HG03521 (cell line): ENCODE data around the gene AMBP.

Experiments used
- ATAC-seq: cut with Tn5 transposase; IDR thresholded peaks from one replicate; pipeline ENCODE4 v1.9.1; 2021; ENCODE audit warnings: mild to moderate bottlenecking, moderate library complexity; ENCODE audit not compliant: unreplicated experiment

AMBP gene

DNA sequence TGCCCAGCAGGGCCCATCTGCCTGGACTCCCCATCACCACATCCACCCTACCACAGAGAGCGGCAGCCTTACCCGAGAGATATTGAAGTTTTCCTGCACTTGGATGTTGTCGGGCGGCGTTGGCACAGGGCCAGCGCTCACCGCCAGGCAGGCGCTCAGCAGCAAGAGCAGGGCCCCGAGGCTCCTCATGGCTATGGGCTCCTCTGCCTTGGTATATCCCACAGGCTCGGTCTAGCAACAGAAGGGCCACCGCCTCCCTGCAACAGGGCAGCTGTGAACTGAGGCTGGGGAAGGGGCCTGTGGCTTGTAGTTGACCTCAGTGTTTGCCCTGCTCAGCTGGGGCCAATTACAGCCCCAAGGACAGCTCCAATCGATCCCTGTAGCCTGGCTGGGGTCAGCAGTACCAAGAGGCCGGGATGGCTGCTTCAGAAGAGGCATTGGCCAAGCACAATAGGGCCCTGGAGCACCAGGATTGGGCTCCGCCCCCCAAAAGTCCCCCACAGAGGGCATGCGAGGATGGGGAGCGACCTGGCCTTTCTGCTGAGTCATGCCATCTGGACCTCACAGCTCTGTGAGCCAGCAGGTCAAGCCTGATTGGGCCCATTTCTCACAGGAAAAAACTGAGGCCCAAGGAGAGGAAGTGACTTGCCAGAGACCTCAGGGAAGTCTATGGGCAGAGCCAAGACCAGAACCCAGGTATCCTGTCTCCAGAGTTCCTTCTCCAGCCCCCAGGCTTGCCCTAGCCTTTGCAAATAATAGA is at the start of gene AMBP:
AMBP (minus strand) TSS at position 280 of the 760 bp plus-strand sequence; CDS start at position 189, 91 bp downstream.
- no peak for ATAC-seq

DNA sequence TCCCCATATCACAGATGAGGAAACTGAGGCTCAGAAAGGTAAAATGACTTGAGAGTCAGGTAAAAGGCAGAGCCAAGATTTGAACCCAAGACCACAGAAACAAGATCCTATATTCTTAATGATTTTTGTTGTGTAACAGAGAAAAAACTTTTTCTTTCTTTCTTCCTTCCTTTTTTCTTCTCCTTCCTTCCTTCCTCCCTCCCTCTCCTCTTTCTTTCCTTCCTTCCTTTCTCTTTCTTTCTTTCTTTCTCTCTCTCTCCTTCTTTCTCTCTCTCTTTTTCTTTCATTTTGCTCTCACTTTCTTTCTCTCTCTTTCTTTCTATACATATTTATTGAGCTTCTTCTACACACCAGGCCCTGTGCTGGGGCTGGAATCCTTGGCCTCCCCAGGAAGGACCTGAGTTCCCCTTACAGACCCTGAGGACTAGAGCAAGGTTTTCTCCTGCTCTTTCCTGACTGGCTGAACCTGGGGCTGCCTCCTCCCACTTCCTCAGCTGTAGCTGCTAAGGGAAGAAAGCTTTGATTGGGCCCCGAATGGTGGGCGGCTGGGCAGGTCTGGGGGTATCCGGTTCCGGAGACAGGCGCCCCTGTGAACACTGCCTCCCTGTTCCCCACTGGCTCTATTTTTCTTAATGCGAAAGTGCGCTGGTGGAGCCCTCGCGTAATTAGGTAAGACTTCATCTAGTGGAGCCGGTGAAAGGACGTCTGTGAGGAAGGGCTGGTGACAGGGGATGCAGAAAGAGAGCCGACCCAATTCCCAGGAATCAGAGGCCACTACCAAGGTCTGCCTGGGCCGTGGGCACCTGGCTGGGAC is 48.4 kb upstream of the AMBP start:
- no peak for ATAC-seq

DNA sequence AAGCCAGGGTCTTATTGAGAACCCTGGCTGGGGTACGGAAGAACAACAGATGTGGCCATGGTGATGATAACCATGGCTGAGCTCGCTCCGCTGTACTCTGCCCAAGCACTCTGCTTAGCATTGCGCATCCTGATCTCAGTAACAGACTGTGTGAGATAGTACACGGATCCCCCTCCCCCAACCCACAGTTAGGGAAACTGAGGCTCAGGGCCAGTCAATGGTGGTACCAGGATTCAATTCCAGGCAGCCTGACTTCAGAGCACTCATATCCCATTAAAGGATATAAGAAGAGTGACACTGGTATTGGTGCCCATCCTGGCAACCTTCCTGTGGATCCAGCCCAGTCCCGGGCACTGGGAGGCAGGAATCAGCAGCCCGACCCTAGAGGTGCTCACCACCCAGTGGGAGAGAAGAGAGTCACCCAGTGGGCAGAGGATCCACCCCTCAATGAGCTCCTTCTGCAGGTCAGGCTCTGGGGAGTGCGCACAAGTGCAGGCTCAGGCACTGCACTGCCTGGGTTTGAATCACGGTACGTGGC is 47.4 kb upstream of the AMBP start:
- ATAC-seq = no peak

DNA sequence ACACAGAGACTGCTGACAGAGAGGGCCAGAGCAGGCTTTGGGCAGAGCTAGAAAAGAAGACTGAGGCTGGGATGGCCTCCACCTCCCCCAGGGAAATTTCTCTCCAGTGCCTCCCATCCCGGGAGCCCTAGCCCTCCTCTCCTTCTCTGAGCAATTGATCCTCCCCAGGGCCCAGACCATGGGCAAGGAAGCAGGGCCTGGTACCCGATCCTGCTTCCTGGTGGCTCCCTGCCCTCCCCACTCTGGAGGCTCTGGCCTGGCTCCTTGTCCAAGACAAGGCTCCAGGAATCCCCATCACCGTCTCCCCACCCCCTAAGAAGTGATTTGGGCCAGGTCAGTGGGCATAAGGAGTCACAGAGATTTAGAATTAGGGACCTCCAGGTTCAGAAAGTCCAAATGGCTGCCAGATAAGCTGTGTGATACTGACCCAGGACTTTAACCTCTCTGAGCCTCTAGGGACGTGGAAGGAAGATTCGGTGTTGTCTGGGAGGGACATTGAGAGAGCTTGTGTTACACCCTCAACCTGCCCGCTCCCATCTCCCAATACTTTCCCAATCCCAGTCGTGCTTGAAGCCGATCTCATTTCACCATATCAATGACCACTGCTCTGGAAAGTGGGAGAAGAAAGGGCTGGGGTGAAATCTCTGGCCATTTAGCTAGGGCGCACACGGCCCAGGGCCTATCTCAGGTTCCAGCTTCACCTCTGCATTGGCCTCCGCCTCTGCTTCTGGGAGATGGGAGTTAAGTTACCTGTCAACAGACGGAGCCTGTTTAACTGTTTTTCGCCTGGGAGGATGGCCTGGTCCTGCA is 46.8 kb upstream of the AMBP start:
- ATAC-seq = no peak

DNA sequence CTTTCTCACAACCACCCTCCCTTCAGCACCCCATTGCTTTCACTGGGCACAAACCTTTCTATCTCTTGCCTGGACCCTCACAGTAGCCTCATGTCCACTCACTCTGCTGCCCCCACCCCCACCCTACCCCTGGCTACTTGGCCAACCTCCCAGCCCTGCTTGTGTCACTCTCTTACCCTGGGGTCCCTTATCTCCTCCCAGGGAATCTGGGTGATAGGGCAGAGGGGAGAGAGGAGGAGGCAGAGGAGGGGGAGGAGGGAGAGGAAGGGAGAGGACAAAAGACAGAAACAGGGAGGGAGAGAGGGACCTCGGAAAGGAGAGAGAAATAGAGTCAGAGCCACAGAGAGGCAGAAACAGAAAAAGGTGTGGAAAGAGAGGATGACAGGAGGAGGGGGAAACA is 46.0 kb upstream of the AMBP start:
- no peak for ATAC-seq

DNA sequence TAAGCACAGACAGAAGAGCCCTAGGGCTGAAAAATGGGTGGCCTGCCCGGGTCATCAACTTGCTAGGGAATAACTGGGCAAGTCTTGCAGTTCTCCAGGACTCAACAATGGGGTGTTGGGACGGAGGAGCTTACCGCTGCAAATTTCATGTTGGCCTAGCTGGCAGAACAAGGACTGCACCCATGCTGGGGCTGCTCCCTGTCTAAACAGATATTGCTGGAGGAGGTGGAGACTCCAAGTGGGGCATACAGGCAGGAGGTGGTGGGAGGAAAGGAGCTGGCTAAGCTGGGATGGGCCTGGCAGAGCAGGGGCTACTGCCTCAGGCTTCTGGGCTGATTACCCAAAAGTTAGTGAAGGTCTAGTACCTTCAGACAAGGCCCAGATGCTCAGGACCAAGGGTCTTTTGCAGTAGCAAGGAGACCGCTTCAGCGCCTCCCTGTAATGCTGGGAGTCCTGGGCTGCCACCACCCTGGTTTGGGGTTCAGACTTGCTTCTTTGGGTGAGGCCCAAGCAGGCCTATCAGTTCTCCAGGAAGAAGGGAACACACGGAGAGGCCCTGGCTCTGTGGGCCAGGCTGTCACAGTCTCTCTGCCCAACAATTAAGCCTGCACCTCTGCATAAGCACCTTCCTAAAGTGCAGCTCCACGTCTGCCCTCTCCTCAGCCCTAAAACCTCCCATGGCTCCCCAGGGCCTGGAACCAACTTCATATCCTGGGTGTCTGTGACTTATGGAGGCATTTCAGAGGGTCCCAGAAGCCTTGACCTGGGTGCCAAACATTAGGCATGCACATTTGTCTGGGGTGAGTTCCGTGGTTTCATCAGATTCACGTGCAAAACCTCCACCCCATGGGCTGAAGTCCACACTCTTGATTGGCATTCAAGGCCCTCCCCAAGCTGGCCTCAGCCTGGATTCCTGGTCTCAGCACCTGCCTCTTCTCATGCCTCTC is 45.2 kb upstream of the AMBP start:
- ATAC-seq = no peak

DNA sequence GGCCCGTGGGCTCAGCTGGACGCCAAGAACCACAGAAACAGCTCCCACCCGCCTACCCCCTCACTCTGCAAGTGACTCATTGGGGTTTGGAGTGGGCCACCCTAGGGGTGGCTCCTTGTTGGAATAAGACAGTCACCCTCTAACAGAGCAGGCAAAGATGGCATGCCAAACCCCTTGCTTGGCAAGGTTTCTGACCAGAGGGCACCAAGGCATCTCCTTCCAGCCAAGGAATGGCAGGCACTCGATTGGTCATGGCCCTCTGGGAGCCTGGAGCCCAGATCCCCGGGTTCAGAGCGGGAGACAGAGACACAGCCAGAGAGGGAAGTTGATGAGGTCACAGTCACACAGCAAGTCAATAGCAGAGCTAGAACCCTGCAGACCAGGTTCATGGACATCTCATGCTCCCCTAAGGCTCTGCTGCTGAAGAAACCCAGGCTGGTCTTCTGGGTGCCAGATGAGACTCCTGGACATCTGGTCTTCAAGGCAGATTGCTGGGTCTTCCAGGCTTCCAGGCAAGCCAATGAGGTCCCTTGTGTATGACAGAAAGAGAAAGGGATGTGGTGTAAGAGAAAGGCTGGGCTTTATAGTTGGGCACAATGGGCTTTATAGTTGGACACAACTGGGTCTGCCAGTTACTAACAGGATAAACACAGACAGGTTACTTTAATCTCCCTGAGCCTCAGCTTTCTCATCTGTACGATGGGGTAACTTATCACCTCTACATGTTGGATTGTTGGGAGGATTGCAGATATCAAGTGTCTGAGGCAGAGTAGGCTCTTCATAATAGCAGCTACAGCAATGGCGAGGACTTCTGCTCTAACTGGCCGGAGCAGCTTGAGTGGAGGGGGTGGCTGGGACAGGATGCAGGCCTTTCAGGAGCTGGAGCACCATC is 44.3 kb upstream of the AMBP start:
- ATAC-seq = no peak

DNA sequence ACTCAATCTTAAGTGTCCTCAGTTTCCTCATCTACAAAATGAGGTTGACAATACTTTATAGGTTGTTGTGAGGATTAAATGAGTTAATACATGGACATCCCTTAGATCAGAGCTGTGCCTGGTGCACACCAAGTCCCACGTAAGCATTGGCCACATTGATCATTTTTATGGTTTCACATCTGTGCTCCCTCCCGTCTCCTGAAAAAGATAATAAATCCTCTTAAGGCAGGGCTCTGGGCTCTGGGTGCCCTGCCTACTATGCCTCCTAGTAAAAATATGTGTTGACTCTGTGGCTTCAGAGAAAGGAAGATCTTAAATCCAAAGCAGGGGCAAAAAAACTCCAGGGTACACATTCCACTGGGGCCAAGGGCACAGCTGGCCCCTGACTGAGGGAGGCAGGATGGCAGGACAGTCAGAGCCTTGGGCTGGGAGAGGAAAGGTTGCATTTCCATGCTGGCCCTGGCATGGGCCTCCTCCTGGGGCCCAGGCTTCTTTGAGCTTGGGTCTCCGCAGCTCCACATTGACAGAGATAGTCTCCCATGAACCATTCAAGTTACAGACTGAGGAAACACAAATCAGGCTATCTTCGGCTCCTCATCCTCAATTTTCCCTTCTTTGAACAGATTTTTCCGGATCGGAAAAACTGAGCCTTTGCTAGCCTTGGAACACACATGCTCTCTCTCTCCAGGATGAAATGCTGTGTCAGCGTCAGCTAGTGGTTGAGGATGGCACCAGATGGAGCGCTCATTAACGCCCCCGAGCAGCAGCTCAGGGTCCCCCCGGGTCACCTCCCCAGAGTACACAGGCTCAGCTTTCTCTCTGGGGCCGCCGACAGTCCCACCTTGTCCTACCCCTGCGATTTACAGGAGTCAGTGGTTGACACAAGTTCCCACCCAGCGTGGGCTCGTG is 43.4 kb upstream of the AMBP start:
- ATAC-seq = no peak

DNA sequence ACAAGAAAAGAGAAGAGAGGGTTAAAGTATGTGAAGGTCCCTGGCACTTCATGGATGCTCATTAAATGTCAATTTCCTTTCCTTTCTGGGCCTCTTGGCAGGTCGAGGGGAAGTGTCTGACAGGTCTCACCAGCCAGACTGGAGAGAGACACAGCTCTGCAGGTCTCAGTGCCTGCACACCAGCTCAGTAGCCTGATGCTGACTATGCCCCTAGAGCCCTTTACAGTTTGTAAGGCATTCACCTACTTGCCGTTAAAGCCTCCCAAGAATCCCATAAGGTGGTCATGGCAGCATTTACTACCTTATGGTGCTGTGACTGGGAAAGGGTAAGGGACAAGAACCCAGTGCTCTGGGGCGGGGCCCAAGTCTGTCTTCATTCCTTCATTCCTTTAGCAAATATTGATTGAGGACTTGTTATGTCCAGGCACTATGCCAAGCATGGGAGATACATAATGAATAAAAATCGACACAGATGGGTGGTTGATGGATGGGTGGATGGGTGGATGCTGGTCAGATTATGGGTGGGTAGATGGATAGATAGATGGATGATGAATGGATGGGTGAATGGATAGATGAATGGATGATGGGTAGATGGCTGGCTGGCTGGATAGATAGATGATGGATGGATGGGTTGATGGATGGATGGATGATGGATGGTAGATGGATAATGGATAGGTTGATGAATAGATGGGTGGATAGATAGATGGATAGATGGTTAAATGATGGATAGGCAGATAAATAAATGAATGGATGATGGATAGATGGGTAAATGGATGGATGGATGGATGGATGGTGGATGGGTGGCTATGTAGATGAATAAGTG is 42.3 kb upstream of the AMBP start:
- ATAC-seq = no peak

DNA sequence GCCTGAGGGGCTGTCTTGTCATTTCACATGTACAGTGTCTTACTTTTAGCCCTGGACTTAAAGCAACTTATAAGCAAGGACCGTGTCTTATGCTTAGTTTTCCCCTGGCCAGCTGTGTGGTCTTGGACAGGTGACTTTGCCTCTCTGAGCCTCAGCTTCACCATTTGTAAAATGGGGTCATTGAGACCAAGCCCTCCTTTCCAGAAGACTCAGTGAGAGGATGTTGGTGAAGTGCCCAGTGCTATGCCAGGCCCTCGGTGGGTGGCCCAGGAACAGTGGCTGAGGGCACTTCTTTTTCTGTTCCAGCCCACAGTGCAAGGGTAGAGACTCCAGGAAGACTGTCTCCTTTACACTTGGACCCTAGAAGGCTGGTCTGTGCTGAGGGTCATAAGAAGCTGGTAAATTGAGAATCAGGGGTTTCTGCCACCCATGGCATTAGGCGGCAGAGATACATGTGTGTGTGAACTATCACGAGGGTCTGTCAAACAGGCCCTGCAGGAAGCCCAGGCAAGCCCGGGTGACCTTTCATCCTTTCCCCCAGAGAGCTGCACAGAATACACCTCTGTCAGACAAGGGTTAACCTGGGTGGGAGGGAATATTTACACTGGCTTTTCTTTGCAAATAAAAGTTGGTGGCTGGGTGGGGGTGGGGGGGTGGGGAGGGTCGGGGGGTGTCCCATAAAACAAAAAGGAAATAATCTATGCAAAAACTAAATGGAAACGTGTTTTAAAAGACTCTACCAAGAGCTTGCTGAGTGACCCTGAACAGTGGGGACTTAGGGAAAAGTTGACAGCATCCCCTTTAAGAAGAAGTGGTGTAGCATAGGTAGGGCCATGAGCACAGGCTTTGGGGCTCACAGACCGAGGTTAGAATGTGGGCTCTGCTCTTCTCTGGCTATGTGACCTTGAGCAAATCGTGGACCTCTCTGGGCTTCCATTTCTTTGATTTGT is 41.4 kb upstream of the AMBP start:
- no peak for ATAC-seq

DNA sequence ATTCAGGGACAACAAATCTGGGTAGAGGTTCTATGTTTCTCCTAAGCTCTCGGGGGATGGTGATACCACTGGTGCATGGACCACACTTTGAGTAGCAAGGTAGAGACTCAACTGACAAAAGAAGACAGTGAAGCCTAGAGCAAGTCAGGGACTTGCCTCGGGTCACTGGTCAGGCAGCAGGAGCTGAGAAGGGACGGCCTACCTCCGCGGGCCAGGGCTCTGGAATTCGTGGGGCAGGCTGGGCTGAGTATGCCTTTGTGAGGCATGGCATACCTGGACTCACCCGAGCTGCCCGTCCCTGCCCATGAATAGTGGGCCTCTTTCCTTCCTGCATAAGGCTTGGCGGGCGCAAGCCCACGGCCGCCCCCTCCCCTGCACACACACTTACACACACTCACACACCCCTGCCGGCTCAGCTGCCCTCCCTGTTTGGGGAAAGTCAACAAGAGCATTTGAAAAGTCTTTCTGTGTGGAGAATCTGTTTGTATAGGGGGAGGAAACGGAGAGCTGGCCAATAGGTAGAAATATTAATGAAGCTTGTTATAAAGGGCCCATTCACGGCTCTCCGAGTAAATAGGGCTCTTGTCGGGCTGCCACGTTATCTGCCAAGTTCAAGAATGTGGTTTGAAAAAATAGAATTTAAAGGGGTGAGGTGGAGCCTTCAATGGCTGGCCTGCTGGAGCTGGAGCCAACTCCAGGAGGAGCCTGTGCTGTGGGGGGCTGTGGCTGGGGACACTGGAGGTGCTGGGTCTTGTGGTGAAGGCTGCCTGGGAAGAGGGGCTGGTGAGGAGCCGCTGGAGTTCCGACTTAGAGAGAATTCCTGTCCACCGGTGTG is 40.1 kb upstream of the AMBP start:
- no peak for ATAC-seq

DNA sequence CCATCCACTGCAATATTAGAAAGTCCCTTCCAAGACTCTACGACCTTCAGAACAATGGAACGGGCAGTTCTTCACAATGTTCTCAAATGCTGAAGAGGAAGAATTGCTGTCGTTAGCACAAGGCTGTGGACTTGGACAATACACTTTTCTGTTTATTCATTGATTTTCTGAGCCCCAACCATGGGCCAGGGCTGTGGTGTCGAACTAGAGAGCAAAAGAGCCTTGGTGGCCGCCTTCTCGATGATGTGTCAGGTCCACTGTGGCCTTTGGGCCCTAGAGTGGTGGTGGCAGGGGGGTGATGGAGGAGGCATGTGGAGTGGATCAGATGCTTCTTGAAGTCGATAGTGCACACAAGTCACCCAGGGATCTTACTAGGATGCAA is 39.5 kb upstream of the AMBP start:
- no peak for ATAC-seq

DNA sequence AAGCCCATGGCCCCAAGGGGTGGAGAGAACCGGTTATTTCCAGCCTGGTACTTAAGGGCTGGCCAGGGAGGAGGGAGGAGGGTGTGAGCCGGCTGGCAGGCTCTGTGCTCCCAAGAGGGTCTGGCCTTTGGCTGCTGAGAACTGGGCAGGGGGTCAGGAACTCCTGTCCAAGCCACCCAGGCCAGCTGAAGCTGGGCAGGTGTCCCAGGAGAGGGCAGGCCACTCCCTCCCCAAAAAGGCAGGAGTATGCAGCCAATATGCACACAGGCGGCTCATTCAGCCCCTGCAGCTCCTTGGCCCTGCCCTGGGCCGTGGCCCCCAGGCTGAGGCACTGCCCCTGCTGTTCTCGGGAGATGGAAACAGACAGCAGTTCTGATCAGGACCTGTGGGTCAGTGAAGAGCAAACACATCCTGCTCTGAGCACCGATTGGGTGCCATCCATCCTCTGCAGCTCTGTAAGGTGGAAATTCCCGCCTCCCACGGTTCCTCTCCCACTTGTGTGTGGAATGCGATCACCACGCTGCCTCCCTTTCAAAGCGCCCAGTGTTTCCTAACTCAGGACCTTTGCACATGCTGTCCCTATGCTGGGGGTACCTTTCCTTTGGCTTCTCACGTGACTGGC is 38.1 kb upstream of the AMBP start:
- no peak for ATAC-seq

DNA sequence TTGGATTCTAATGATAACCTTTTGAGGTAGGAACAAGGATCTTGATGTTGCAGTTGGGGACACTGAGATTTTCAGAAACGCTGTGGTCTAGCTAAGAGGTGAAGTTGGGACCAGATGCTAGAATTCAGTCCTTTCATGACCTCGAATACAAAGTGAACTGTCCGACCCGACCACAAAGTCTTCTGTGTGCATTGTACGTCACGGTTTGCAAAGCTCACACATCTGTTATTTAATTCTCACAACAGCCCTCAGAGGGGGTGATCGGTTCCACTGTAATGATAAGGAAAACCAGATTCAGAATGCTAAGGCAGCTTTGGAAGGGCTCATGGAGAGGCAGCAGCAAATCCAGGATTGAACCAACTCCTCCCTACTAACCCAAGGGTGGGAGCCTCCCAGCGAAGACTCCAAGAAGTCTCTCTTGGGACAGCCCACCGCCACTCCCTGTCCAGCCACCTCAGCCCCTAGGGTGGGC is 37.6 kb upstream of the AMBP start:
- no peak for ATAC-seq

DNA sequence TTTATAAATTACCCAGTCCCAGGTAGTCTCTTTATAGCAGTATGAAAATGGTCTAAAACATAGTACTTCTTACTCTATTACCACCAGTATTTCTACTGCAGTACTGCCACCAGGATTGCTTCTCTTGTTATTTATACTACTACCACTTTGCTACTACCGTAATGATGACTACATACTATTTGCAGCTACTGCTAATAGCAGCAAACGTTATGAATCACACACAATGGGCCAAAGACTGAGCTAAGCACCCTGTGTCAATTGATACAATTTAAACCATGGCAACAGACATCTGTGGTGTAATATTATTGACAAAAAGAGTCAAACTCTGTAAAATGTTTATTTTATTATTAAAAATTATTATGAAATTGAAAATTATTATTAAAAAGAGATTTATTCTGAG is 36.3 kb upstream of the AMBP start:
- no peak for ATAC-seq
